OCI-LY7 (cell line): ENCODE data around the gene OAF. TPM values are rescaled to one million over a fixed set of nuclear protein-coding genes. Genes with fewer than 3 reads are reported as not detected.

Experiments used
- BruUV-seq: library from RNA; stranded (reverse); fragments of 400-500 nt; replicated peaks from 2 replicates; lab custom pipeline; 2021; lab: Mats Ljungman, UMichigan
- CTCF ChIA-PET: fragments of 300-600 bp; sonication (Branson Sonifier 250); formaldehyde crosslinking; loops from one replicate; lab custom pipeline; 2022; ENCODE audit warnings: antibody characterized with exemption; ENCODE audit not compliant: unreplicated experiment; lab: Charles Lee
- POLR2A ChIA-PET: fragments of 300-600 bp; sonication (Branson Sonifier 250); formaldehyde crosslinking; loops from one replicate; lab custom pipeline; 2022; ENCODE audit warnings: antibody characterized with exemption; lab: Charles Lee
- DNase-seq: peaks from one replicate; pipeline ENCODE4 v3.0.0-alpha.2; 2015; ENCODE audit warnings: low spot score
- H2AFZ ChIP-seq: fragments of 200-600 bp; sonication (generic), shearing (Covaris generic); 2 replicates; pipeline ENCODE4 v1.6.1; 2014; ENCODE audit warnings: mild to moderate bottlenecking, antibody characterized with exemption, low read length, moderate library complexity
- H3K27ac ChIP-seq: fragments of 200-600 bp; sonication (generic); 2 replicates; pipeline ENCODE4 v1.5.1; 2014; ENCODE audit warnings: mixed run types, low read depth, mild to moderate bottlenecking, moderate library complexity, low read length, inconsistent platforms; ENCODE audit not compliant: poor library complexity, severe bottlenecking
- H3K36me3 ChIP-seq: fragments of 200-600 bp; sonication (generic); 2 replicates; pipeline ENCODE4 v1.6.1; 2014; ENCODE audit warnings: mild to moderate bottlenecking, antibody characterized with exemption, low read length, moderate library complexity, mixed read lengths; ENCODE audit not compliant: insufficient read depth
- H3K4me1 ChIP-seq: fragments of 200-600 bp; sonication (generic); 2 replicates; pipeline ENCODE4 v1.5.1; 2014; ENCODE audit warnings: mild to moderate bottlenecking, low read length; ENCODE audit not compliant: insufficient read depth, poor library complexity, severe bottlenecking
- H3K4me2 ChIP-seq: fragments of 200-600 bp; sonication (generic); 2 replicates; pipeline ENCODE4 v1.6.1; 2014; ENCODE audit warnings: mild to moderate bottlenecking, low read length
- H3K4me3 ChIP-seq: fragments of 200-600 bp; sonication (generic); 2 replicates; pipeline ENCODE4 v1.5.1; 2014; ENCODE audit warnings: mild to moderate bottlenecking, low read depth, low read length; ENCODE audit not compliant: poor library complexity, severe bottlenecking
- H3K79me2 ChIP-seq: fragments of 200-600 bp; sonication (generic); 2 replicates; pipeline ENCODE4 v1.6.1; 2016; ENCODE audit warnings: low read depth, mild to moderate bottlenecking, low read length, moderate library complexity, mixed read lengths; ENCODE audit not compliant: insufficient read depth
- H3K9me2 ChIP-seq: fragments of 200-600 bp; sonication (generic); 2 replicates; pipeline ENCODE4 v1.6.1; 2016; ENCODE audit warnings: mild to moderate bottlenecking, low read length, mixed read lengths; ENCODE audit not compliant: insufficient read depth
- H3K9me3 ChIP-seq: fragments of 200-600 bp; sonication (generic); 2 replicates; pipeline ENCODE4 v1.6.1; 2014; ENCODE audit warnings: mild to moderate bottlenecking, mixed run types, low read length, mixed read lengths
- H4K20me1 ChIP-seq: fragments of 200-600 bp; sonication (generic); 2 replicates; pipeline ENCODE4 v1.6.1; 2014; ENCODE audit warnings: mild to moderate bottlenecking, antibody characterized with exemption, low read length, moderate library complexity, mixed read lengths; ENCODE audit not compliant: insufficient read depth
- EZH2phosphoT487 ChIP-seq: fragments of 200-600 bp; sonication (generic); IDR thresholded peaks from 2 replicates; pipeline ENCODE4 v1.6.1; 2018; ENCODE audit warnings: low read depth, borderline replicate concordance, mild to moderate bottlenecking, mixed run types, antibody characterized with exemption, low read length, moderate library complexity, mixed read lengths
- intact Hi-C: fragments of 100-400 bp; cut with micrococcal nuclease; formaldehyde crosslinking; loops from one replicate; pipeline ENCODE4 v1.10.0; 2022; ENCODE audit not compliant: unreplicated experiment
- total RNA-seq, 2 experiments: library from RNA; depleted of rRNA in 1 of 2; stranded (reverse); fragments of >200 nt in 1 of 2; shearing (Covaris generic) in 1 of 2; gene quantifications; 2 replicates each; pipeline ENCODE4 v1.2.3, GENCODE V29; 2014 to 2022
- TF ChIP-seq, protein P1 (sequence below): fragments of 200-600 bp; sonication (generic); conservative IDR thresholded peaks from 2 replicates; pipeline ENCODE4 v1.5.1; 2014; ENCODE audit warnings: mild to moderate bottlenecking, antibody characterized with exemption, low read length, moderate library complexity, mixed read lengths

Gene OAF
- total RNA-seq, 2 experiments from 2014 or later = 3.4 to 3.8 TPM

GRCh38 chr11:120168108-120168959 lies 42.5 kb upstream of the OAF start:
- no peaks in the 10 kb centered on the region for H3K36me3 ChIP-seq
- H3K4me1 ChIP-seq = no peaks in the 10 kb centered on the region
- intact Hi-C loops = no loop called here
- TF ChIP-seq EZH2phosphoT487 = no peak
- TF ChIP-seq, protein P1, sequence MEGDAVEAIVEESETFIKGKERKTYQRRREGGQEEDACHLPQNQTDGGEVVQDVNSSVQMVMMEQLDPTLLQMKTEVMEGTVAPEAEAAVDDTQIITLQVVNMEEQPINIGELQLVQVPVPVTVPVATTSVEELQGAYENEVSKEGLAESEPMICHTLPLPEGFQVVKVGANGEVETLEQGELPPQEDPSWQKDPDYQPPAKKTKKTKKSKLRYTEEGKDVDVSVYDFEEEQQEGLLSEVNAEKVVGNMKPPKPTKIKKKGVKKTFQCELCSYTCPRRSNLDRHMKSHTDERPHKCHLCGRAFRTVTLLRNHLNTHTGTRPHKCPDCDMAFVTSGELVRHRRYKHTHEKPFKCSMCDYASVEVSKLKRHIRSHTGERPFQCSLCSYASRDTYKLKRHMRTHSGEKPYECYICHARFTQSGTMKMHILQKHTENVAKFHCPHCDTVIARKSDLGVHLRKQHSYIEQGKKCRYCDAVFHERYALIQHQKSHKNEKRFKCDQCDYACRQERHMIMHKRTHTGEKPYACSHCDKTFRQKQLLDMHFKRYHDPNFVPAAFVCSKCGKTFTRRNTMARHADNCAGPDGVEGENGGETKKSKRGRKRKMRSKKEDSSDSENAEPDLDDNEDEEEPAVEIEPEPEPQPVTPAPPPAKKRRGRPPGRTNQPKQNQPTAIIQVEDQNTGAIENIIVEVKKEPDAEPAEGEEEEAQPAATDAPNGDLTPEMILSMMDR = no peak
- no peaks in the 10 kb centered on the region for H3K79me2 ChIP-seq
- no TSS peak for BruUV-seq
- ChIA-PET POLR2A (no interaction called here), CTCF (no interaction called here)
- DNase-seq = no peak
- H2AFZ ChIP-seq = no peak overlapping the region
- H3K9me2 ChIP-seq = no peaks in the 10 kb centered on the region
- H3K4me3 ChIP-seq = no peak overlapping the region
- H4K20me1 ChIP-seq = no peaks in the 10 kb centered on the region
- no peak overlapping the region for H3K27ac ChIP-seq
- no peak overlapping the region for H3K4me2 ChIP-seq
- H3K9me3 ChIP-seq = no peaks in the 10 kb centered on the region

- TF ChIP-seq EZH2phosphoT487 = no peak
- TF ChIP-seq, protein P1 = peak; percentile 58
- Histone ChIP-seq H3K4me3 (no peak overlapping the region), H3K36me3 (no peaks in the 10 kb centered on the region), H3K9me2 (no peaks in the 10 kb centered on the region), H3K9me3 (no peaks in the 10 kb centered on the region), H2AFZ (no peak overlapping the region), H3K79me2 (no peaks in the 10 kb centered on the region), H3K4me2 (no peak overlapping the region), H3K27ac (no peak overlapping the region), H3K4me1 (no peaks in the 10 kb centered on the region), H4K20me1 (no peaks in the 10 kb centered on the region)
- BruUV-seq = no TSS peak
- DNase-seq = no peak
- ChIA-PET CTCF (no interaction called here), POLR2A (no interaction called here)
- intact Hi-C loops = no loop called here
Observed at GRCh38 chr11:120168960-120169681, 41.7 kb upstream of the OAF start.
